NCI-H226 (cell line): Measurements from ENCODE around the gene IL6.
"Not testable (repeated sequence)": the region's sequence is repeated elsewhere in the genome, so short reads cannot be mapped to it uniquely, and the experiment has no call there.

Experiments used
- DNase-seq: peaks from one replicate; pipeline ENCODE4 v3.0.0-alpha.2; 2015

The IL6 gene

DNA sequence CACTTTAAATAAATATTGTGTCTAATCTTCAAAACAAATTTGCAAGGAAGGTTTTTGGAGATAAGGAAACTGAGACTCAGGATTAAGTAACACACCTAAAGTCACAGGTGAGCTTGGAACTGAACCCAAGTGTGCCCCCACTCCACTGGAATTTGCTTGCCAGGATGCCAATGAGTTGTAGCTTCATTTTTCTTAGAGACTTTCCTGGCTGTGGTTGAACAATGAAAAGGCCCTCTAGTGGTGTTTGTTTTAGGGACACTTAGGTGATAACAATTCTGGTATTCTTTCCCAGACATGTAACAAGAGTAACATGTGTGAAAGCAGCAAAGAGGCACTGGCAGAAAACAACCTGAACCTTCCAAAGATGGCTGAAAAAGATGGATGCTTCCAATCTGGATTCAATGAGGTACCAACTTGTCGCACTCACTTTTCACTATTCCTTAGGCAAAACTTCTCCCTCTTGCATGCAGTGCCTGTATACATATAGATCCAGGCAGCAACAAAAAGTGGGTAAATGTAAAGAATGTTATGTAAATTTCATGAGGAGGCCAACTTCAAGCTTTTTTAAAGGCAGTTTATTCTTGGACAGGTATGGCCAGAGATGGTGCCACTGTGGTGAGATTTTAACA is 1.5 kb downstream of the IL6 start:
- peak; percentile 72 for DNase-seq

DNA sequence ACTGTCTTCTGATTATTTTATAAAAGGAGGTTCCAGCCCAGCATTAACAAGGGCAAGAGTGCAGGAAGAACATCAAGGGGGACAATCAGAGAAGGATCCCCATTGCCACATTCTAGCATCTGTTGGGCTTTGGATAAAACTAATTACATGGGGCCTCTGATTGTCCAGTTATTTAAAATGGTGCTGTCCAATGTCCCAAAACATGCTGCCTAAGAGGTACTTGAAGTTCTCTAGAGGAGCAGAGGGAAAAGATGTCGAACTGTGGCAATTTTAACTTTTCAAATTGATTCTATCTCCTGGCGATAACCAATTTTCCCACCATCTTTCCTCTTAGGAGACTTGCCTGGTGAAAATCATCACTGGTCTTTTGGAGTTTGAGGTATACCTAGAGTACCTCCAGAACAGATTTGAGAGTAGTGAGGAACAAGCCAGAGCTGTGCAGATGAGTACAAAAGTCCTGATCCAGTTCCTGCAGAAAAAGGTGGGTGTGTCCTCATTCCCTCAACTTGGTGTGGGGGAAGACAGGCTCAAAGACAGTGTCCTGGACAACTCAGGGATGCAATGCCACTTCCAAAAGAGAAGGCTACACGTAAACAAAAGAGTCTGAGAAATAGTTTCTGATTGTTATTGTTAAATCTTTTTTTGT is 2.3 kb downstream of the IL6 start:
- no peak for DNase-seq

DNA sequence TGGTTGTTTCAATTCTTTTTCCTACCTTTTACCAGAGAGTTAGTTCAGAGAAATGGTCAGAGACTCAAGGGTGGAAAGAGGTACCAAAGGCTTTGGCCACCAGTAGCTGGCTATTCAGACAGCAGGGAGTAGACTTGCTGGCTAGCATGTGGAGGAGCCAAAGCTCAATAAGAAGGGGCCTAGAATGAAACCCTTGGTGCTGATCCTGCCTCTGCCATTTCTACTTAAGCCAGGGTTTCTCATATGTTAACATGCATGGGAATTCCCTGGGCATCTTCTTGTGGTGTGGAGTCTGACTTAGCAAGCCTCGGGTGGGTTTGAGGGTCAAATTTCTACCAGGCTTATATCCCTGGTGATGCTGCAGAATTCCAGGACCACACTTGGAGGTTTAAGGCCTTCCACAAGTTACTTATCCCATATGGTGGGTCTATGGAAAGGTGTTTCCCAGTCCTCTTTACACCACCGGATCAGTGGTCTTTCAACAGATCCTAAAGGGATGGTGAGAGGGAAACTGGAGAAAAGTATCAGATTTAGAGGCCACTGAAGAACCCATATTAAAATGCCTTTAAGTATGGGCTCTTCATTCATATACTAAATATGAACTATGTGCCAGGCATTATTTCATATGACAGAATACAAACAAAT is 3.2 kb downstream of the IL6 start:
- no peak for DNase-seq

DNA sequence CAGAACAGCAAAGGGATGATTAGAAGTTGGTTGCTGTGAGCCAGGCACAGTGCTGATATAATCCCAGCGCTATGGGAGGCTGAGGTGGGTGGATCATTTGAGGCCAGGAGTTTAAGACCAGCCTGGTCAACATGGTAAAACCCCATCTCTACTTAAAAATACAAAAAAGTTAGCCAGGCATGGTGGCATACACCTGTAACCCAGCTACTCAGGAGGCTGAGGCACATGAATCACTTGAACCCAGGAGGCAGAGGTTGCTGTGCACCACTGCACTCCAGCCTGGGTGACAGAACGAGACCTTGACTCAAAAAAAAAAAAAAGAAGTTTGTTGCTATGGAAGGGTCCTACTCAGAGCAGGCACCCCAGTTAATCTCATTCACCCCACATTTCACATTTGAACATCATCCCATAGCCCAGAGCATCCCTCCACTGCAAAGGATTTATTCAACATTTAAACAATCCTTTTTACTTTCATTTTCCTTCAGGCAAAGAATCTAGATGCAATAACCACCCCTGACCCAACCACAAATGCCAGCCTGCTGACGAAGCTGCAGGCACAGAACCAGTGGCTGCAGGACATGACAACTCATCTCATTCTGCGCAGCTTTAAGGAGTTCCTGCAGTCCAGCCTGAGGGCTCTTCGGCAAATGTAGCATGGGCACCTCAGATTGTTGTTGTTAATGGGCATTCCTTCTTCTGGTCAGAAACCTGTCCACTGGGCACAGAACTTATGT is 4.1 kb downstream of the IL6 start:
- peak; percentile 99 for DNase-seq

DNA sequence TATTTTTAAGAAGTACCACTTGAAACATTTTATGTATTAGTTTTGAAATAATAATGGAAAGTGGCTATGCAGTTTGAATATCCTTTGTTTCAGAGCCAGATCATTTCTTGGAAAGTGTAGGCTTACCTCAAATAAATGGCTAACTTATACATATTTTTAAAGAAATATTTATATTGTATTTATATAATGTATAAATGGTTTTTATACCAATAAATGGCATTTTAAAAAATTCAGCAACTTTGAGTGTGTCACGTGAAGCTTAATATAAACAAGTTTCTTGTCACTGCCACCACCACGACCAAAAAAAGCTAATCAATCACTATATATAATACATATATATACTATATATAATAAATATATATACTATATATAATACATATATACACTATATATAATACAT is 4.8 kb downstream of the IL6 start:
- no peak for DNase-seq

DNA sequence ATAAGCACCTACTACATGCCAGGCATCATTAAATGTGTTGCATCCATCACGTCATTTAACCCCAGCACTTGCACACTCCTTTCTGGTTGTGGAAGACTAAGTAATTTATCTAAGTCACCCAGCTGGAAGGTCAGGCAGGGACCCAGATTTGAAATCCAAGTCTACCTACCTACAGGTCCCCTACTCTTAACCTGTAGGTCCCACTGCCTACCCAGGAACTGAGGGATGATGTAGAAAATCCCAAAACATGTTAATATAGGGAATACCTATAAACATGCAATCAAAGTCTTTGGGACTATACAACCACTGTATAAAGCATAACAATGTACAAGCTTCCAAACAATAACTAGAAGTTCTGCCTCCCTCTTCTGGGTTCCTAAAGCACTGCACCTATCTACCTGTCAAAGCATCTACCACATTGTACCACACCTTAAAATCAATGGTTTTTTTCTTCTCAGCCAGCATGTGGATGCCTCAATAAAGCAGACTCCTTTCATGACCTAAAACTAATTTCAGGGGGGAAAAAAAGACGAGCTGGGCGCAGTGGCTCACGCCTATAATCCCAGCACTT is 5.6 kb downstream of the IL6 start:
- DNase-seq: peak; percentile 31

DNA sequence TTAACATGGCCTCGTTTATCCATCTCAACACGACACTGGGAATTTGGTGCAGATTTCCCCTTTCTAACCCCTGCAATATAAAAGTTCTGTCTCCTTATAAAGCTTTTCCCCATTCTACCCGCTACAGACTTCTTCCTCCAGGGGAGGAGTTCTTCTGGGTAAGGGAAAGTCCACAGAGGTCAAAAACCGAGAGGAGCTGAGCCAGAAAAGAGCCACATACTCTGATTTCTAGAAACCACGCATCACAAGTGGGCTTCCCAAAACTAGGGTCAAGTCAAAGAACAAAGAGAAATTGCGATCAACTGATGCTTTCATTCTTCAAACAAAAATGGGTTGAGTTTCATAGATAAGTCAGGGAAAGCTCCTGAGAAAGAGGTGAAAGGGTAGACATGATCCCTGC is 6.8 kb downstream of the IL6 start:
- DNase-seq: no peak

DNA sequence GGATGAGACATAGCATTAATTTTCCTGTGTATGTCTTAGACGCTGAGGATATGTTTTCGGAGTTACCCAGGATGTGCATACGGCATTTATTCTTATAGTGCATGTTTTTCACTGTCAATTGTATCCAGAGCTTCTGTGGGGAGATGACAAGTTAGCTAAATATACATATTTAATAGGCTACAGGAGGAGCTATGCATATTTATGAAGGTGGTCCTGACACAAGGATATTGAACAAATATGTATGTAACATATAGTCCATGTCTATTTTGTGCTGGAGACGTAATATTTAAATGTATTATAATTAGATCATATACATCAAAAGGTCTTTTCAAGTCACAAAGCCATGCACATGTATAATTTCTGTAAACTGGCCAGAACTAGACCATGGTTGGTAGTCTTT is 16.0 kb downstream of the IL6 start:
- no peak for DNase-seq

DNA sequence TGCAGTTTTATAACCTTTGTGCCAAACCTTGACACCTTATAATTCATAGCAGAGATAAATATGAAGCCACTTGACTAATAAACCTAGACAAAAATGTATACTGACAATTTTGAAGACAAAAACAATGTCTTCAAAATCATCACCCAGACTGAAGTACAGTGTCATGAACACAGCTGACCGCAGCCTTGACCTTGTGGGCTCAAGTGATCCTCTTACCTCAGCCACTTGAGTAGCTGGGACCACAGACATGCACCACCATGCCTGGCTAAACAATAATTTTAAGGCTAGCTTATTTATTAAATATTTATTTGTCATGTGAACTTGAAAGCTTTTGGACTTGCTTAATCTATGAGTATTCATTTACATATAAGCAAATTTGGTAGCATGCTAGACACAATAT is 24.3 kb downstream of the IL6 start:
- DNase-seq: no peak

DNA sequence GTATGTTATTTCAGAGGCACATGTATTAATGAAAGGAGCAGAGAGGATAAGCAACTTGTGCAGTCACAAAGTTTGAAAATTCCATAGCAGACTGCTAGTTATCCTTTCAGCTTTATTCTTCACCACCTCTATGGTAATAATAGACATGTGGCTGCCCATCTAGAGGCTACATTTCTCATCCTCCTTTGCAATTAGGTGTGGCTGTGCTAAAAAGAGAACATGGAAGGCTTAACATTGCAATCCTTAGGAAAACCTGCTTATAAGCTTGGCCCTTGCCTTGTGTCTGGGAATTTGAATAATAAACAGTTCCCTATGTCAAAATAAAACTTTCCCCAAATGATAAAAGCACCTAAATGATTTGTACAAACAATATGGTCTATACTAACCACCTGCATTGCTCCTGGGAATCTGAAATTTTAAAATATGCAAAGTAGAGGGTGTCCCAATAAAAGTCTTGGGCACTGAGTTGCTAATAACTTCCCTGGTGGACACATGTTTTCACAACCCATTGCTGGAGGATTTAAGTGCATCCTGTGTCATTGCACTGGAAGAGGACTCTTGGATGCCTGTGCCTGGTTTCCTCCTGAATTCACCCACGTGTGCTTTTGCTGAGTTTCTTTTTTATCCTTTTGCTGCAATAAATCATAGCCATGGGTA is 30.5 kb downstream of the IL6 start:
- DNase-seq: no peak

DNA sequence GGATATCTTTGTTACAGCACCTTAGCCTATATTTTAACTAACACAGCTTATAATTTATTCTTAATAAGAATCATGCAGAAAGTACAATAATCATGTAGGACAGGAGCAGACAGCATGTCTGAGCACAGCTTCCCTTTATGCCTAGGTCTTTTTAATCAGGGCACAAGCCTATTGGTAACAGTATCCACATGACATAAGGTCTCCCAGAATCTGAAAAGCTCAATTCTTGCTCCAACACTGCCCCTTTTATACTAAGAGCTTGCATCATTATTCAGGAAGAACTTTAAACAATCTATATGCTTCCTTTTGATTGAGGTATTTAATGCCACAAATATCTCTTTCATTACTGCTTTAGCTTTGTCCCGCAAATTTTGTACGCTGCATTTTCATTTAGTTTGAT is 31.6 kb downstream of the IL6 start:
- no peak for DNase-seq

DNA sequence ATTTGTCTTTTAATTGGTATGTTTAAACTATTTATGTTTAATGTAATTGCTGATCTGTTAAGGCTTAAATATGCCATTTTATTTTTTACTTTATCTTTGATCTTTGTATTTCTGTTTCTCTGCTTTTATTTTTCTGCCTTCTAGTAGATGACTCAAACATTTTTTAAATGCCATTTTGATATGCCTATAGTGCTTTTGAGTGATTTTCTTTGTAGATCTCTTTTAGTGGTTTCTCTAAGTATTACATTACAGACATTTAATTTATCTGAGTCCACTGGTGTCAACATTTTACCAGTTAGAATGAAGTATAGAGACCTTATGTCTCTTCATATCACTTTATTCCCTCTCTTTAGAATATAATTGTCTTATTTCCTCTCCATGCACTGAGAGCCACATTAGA is 32.7 kb downstream of the IL6 start:
- peak; percentile 45 for DNase-seq

DNA sequence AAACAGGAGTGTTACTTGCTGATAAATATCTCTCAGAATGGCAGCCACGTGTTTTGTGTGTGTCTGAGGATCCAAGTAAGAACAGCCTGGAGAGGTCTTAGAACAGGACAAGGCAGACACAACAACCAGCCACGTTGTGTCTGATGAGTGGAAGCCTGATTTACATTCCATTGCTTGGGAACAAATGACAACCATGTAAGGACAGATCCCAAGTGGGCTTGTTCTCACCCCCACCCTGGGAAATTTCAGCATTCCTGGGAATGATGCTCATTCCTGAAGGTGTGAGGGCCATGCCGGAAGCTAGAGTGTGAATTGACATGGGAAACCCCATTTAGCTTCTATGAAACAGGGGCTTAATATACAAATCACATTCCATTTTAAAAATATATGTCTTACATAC is 35.9 kb downstream of the IL6 start:
- no peak for DNase-seq

DNA sequence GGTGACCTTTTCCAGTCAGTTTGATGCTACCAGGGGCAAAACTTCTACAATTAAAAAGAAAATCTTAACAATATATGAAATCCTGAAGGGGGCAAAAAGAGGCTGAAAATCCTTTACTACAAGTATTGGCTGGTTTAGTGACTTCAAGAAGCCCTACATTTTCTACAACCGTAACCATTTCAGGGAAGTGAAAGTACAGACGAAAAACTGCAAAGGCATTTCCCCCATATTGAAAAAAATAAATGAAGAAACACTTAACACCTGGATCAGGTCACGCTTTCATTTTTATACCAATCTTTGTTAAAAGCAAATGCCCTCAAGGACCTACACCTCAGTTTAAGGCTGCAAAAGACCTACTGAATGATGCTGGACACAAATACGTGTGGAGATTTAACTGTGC is 38.6 kb downstream of the IL6 start:
- no peak for DNase-seq

DNA sequence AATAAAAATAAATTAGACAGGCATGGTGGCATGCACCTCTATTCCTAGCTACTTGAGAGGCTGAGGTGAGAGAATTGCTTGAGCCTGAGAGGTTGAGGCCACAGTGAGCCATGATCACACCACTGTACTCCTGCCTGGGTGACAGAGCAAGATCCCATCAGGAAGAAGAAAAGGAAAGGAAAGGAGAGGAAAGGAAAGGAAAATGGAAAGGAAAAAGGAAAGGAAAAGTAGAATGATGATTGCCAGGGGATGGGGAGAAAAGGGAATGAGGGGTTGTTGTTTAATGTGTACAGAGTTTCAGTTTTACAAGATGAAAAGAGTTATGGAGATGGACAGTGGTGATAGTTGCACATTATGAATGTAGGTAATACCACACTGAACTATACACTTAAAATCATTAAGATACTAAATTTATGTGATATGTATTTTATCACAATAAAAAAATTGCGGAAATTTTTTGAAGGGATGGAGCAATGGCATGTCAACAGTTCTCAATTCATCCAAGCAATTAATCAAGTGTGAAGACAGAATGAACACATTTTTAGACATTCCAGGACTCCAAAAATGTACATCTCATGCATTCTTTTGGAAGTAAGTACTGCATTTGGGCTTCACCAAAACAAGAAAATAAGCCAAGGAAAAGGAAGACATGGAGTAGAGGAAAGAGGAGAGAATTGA is 44.3 kb downstream of the IL6 start:
- peak; percentile 41 for DNase-seq

DNA sequence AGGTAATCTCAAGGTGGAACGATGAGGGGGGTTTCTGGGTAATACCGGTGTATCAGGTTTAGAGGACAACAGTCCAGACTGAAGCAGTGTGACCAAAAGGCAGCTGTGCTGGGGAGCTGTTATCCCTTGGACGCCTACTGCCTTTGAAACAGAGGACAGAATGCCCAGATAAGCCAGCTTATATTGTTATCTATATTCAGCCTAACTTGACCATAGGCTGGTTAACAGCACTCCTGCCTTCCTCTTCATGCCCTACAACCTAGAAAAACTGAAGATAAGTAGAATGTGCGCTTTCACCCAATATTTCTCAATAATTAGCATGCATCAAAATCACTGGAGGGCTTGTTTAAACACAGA is 44.9 kb downstream of the IL6 start:
- no peak for DNase-seq

DNA sequence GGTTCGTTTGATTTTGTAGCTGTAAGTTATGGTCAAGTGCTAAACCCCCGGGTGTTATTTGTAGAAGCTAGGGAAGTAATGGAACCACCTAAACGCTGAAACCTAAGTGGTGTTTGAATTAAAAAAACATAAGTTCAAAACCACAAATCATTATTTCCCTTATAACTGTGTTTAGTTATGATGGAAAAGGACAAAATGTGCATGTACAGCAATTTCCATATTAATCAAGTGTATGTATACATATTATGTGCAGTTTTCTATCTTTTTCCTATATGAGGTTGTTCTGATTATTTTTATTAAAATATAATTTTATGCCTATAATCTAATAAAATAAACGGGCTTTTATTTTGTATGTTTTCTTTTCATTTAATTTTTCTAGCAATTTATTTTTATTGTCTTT is 45.9 kb downstream of the IL6 start:
- no peak for DNase-seq

DNA sequence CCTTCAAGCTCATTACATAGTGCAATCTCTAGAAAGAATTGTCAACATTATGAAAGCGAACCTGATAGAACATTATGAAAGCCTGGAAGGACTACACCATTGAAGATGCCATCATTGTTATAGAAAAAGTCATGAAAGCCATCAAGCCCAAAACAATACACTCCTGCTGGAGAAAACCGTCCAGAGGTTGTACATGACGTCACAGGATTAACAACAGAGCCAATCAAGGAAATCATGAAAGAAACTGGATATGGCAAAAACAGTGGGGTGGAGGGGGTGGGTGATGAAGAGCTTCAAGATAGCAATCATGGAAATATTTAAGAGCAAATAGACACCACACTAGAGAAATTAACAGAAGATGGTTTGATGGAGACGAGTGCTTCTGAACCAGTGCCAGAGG is 50.0 kb downstream of the IL6 start:
- no peak for DNase-seq

DNA sequence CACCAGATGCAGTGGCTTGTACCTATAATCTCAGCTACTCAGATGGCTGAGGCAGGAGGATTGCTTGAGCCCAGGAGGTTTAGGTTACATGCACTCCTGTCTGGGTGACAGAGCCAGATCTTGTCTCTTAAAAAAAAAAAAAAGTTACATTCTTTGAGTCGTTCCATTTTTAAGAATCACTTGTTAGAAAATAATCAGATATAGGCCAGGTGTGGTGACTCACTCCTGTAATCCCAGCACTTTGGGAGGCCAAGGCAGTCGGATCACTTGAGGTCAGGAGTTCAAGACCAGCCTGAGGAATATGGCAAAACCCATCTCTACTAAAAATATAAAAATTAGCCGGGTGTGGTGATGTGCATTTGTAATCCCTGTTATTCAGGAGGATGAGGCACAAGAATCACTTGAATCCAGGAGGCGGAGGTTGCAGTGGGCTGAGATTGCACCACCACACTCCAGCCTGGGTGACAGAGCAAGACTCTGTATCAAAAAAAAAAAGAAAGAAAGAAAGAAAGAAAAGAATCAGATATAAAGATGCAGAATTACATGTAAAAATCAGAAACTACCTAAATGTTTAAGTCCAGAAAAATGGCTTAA is 52.8 kb downstream of the IL6 start:
- not testable (repeated sequence) for DNase-seq

DNA sequence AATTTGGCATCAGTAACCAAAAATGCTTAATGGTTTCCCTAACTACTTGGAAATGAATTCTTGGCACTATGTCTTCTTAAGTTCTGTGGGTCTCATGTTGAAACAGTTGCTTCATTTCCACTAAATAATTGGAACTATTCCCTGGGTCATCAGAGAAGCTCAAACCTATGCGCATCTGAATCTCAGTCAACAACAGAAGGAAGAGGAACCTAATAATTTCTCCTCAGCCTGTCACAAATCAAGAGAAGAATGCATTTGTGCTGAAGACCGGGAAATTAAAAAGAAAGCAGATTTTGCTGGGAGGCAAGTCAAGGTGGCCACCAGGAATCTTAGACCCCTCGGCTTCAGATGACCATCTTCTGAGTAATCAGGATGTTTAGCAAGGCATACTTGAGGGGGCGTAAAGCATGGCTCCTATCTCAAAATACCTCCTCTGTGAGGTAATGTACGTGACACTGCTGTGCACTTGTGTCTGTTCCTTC is 54.3 kb downstream of the IL6 start:
- peak; percentile 79 for DNase-seq
